Psoas muscle (tissue), 8 donors: Measurements from ENCODE around the gene OR6C3. TPM values are rescaled to one million over a fixed set of nuclear protein-coding genes. Genes with fewer than 3 reads are reported as not detected.
"Not testable (repeated sequence)": the region's sequence is repeated elsewhere in the genome, so short reads cannot be mapped to it uniquely, and the experiment has no call there.

Experiments used
- ATAC-seq, 4 donors: fragments of 200-7000 bp; cut with Tn5 transposase; one replicate each; pipeline ENCODE4 v1.9.1; 2020; ENCODE audit warnings: moderate library complexity in 3 of 4, mild to moderate bottlenecking in 2 of 4
- DNase-seq, 2 donors: peaks; one replicate each; pipeline ENCODE4 v3.0.0-alpha.2; 2020
- H3K27ac ChIP-seq: fragments of 200-600 bp; one replicate; pipeline ENCODE4 v1.8.0; 2022
- H3K27me3 ChIP-seq, 3 donors: fragments of 200-600 bp in 1 of 3; one replicate each; pipeline versions ENCODE4 v1.6.1 to v1.8.0; 2013 to 2022; ENCODE audit warnings: low read length in 2 of 3, mild to moderate bottlenecking in 2 of 3, moderate library complexity in 1 of 3; ENCODE audit not compliant: insufficient read depth in 3 of 3
- H3K36me3 ChIP-seq, 2 donors: fragments of 200-600 bp in 1 of 2; one replicate each; pipeline versions ENCODE4 v1.6.1 to v1.8.0; 2013 to 2022; ENCODE audit warnings: low read depth in 1 of 2, mild to moderate bottlenecking in 1 of 2, moderate library complexity in 1 of 2; ENCODE audit not compliant: insufficient read depth in 1 of 2
- H3K4me1 ChIP-seq: fragments of 200-600 bp; one replicate; pipeline ENCODE4 v1.8.0; 2022
- H3K4me3 ChIP-seq: fragments of 200-600 bp; one replicate; pipeline ENCODE4 v1.8.0; 2022; ENCODE audit warnings: mild to moderate bottlenecking
- H3K9me3 ChIP-seq: fragments of 200-600 bp; one replicate; pipeline ENCODE4 v1.8.0; 2022
- WGBS, 3 donors: extraction: QIAGEN DNeasy Blood & Tissue Kit; methylation state at CpG; one replicate each; pipeline versions ENCODE4 v1.1.6 to v1.1.7; 2013; 5-methylcytosine and 5-hydroxymethylcytosine counted together
- intact Hi-C, 2 donors: fragments of 100-400 bp; cut with DNase I; formaldehyde crosslinking; loops; one replicate each; pipeline versions ENCODE4 v1.11.0 to v1.14.2; 2022
- polyA plus RNA-seq, 3 donors: library from polyadenylated mRNA; stranded (reverse); fragments of 200-250 nt; gene quantifications; one replicate each; pipeline ENCODE4 v1.2.3, GENCODE V29; 2013
- total RNA-seq, 4 donors: library from RNA; stranded (reverse); fragmentation: NEBNext Ultra II Directional in 2 of 4; extraction: Animal tissue kit (Norgen Biotek cat#: 25700) in 2 of 4; gene quantifications; one replicate each; pipeline versions ENCODE4 v1.2.1 to v1.2.4, GENCODE V29; 2021 to 2023
- TF ChIP-seq, protein P1 (sequence below): fragments of 200-600 bp; IDR thresholded peaks from one replicate; pipeline ENCODE4 v1.8.0; 2022; ENCODE audit warnings: antibody characterized with exemption
- donor health status: healthy with polysubstance abuse.
- donor health status: DM: no; HTN: no; CAD: no; lungs with moderate emphysema.
- donor health status: Bipolar disorder and iron deficiency.
- donor health status: healthy.
- donor health status: DM: yes; HTN: yes; CAD: no.
- donor health status: DM: no; HTN: no; CAD: no.
- donor health status: DM: no; HTN: no; CAD: no.
- donor health status: DM: yes; HTN: yes; CAD: no.

The OR6C3 gene
- total and polyA plus RNA-seq, 7 donors, result not detected

DNA sequence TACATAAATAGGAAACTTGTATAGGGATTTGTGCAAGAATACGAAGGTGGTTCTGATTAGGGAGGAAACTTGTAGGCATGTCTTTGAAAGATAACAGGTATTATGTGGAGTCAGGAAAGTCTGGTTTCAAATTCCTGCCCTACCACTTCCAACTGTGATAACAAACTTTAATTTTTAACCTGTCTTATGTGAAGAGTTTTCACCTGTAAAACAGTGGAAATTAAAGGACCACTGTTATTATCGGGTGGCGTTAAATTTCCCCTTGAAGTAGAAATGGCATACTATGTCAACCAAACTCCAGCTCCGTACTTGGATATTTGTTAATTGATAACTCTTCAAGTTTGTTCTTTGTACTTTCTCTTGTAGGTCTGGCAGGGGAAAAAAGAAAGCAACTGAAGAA, 10.3 kb upstream of the OR6C3 start:
- 78 to 80% (median 79%) methylated on average over 4 of the region's 4 CpGs for WGBS, 3 donors
- no peaks in the 10 kb centered on the region for H3K9me3 ChIP-seq
- H3K27me3 ChIP-seq, result peaks cover 0 to 2% (median 0%) of the 10 kb centered on the region in 3 donors
- H3K36me3 ChIP-seq, result no peaks in the 10 kb centered on the region
- no peaks in the 10 kb centered on the region for H3K4me1 ChIP-seq
- H3K27ac ChIP-seq, result no peak overlapping the region
- TF ChIP-seq, protein P1, sequence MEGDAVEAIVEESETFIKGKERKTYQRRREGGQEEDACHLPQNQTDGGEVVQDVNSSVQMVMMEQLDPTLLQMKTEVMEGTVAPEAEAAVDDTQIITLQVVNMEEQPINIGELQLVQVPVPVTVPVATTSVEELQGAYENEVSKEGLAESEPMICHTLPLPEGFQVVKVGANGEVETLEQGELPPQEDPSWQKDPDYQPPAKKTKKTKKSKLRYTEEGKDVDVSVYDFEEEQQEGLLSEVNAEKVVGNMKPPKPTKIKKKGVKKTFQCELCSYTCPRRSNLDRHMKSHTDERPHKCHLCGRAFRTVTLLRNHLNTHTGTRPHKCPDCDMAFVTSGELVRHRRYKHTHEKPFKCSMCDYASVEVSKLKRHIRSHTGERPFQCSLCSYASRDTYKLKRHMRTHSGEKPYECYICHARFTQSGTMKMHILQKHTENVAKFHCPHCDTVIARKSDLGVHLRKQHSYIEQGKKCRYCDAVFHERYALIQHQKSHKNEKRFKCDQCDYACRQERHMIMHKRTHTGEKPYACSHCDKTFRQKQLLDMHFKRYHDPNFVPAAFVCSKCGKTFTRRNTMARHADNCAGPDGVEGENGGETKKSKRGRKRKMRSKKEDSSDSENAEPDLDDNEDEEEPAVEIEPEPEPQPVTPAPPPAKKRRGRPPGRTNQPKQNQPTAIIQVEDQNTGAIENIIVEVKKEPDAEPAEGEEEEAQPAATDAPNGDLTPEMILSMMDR, result no peak
- DNase-seq (no peak), ATAC-seq (no peak)
- no peak overlapping the region for H3K4me3 ChIP-seq
- intact Hi-C loops, result no loop called here

DNA sequence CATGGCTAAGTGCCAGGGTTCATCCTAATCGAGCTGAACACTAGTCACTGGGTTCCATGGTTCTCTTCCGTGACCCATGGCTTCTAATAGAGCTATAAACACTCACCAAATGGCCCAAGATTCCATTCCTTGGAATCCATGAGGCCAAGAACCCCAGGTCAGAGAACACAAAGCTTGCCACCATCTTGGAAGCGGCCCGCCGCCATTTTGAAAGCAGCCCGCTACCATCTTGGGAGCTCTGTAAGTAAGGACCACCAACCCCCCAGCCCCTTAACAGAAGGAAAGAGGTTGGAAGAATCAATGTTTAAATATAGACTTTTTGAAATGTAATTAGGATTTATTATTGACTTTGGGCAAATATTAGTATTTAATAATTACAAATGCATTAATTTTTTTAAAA, 4.7 kb upstream of the OR6C3 start:
- H3K36me3 ChIP-seq, H3K4me3 ChIP-seq, H3K4me1 ChIP-seq, DNase-seq, intact Hi-C loops, H3K27ac ChIP-seq, ATAC-seq, H3K27me3 ChIP-seq, H3K9me3 ChIP-seq: not testable (repeated sequence)
- WGBS, 3 donors, result 90 to 91% (median 90%) methylated on average over 6 of the region's 6 CpGs

DNA sequence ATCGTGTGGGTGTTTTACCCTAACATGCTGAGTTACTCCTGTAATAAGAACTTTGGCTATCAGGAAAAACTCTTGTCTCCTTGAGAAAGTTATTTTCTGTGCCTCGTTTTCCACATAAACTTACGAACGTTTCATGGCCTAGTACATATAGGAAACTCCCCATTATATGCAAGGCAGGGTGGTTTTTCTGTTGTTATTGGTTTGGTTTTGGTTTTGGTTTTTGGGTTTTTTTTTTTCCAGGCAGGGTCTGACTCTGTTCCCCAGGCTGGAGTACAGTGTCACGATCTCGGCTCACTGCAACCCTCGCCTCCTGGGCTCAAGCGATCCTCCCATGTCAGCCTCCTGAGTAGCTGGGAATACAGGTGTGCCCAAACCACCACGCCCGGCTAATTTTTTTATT, 5.5 kb downstream of the OR6C3 start:
- no peak for ATAC-seq
- no peaks in the 10 kb centered on the region for H3K27me3 ChIP-seq
- 88 to 91% (median 89%) methylated on average over 10 of the region's 10 CpGs for WGBS, 3 donors
- TF ChIP-seq, protein P1, result no peak
- H3K9me3 ChIP-seq, result no peaks in the 10 kb centered on the region
- no peaks in the 10 kb centered on the region for H3K36me3 ChIP-seq
- H3K27ac ChIP-seq, result no peak overlapping the region
- DNase-seq, result no peak
- no peaks in the 10 kb centered on the region for H3K4me1 ChIP-seq
- intact Hi-C loops, result no loop called here
- no peak overlapping the region for H3K4me3 ChIP-seq

DNA sequence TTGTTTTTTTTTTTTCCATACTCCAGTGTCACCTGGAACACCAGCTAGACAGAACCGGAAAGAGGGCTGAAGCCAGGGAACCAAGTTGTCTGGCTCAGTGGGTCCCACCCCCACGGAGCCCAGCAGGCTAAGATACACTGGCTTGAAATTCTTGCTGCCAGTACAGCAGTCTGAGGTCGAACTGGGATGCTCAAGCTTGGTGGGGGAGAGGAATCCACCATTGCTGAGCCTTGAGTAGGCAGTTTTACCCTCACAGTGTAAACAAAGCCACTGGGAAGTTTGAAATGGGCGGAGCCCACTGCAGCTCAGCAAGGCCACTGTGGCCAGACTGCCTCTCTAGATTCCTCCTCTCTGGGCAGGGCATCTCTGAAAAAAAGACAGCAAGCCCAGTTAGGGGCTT, 24.8 kb downstream of the OR6C3 start:
- DNase-seq, ATAC-seq, intact Hi-C loops, H3K27ac ChIP-seq, H3K4me3 ChIP-seq, H3K4me1 ChIP-seq, H3K36me3 ChIP-seq, H3K9me3 ChIP-seq, H3K27me3 ChIP-seq: not testable (repeated sequence)
- WGBS, 3 donors, result 61 to 72% (median 71%) methylated on average over 4 of the region's 4 CpGs

DNA sequence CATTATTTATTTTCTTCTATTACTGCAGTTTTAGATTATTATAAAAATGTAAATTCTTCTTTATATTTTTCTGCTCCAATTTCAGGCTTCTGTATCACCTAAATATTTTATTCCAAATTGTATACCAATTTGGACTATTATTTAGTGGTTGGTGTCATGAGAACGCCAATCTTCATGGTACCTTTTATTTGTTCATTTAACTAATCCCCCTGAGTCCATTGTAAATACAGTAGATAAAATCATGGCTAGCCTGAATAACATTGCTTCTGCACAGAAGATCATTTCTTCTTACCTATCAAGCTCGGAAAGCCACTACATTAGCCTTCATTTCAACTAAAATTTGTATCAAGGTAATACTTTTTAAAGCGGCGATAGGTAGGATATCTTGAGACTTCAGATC, 32.1 kb downstream of the OR6C3 start, which contains the start of gene OR6C75:
Gene OR6C75, plus strand, starts transcription at position 301 of the 400 bp plus-strand sequence. CDS start 2,136 bp downstream, outside the sequence.
- Histone ChIP-seq H3K4me3 (no peak within 1 kb of the TSS), H3K27me3 (no peaks in the 10 kb centered on the region), H3K9me3 (no peaks in the 10 kb centered on the region), H3K4me1 (no peaks in the 10 kb centered on the region), H3K36me3 (no peaks in the 10 kb centered on the region), H3K27ac (no peak within 1 kb of the TSS)
- TF ChIP-seq, protein P1, result no peak
- no peak for ATAC-seq
- intact Hi-C loops, result no loop called here
- no peak for DNase-seq
- WGBS, 3 donors, result 85 to 90% (median 90%) methylated on average over 4 of the region's 4 CpGs

DNA sequence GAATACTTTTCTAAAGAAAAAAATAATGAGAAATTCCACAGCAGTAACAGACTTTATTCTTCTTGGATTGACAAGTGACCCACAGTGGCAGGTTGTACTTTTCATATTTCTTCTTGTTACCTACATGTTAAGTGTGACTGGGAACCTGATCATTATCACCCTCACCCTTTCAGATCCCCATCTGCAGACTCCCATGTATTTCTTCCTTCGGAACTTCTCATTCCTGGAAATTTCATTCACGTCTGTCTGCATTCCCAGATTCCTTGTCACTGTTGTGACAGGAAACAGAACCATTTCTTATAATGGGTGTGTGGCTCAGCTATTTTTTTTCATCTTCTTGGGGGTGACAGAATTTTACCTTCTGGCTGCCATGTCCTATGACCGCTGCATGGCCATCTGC, 34.5 kb downstream of the OR6C3 start:
- TF ChIP-seq, protein P1, result no peak
- no peak overlapping the region for H3K4me3 ChIP-seq

More for the DNA sequence above, 34.5 kb downstream of the OR6C3 start:
- H3K9me3 ChIP-seq, result no peaks in the 10 kb centered on the region
- H3K27me3 ChIP-seq, result no peaks in the 10 kb centered on the region
- H3K27ac ChIP-seq, result no peak overlapping the region
- DNase-seq (no peak), ATAC-seq (no peak)
- intact Hi-C loops, result no loop called here
- H3K36me3 ChIP-seq, result no peaks in the 10 kb centered on the region
- WGBS, 3 donors, result 71 to 77% (median 76%) methylated on average over 3 of the region's 3 CpGs
- H3K4me1 ChIP-seq, result no peaks in the 10 kb centered on the region
